ENCODE results near the gene RPGRIP1. TPM values are rescaled to one million over a fixed set of nuclear protein-coding genes. Genes with fewer than 3 reads are reported as not detected.

RPGRIP1 gene
- not detected in 2 replicates for total RNA-seq (2014; rRNA removed; shearing (Covaris generic))

- no peak within 1 kb of the TSS for H3K27ac ChIP-seq
- no peaks in the 10 kb centered on the region for H3K4me1 ChIP-seq
- no peaks in the 10 kb centered on the region for H3K9me3 ChIP-seq (replicated peaks)
- no peaks in the 10 kb centered on the region for H3K27me3 ChIP-seq
- H3K4me3 ChIP-seq, result no peak within 1 kb of the TSS
- DNase-seq, result no peak
- no peaks in the 10 kb centered on the region for H3K36me3 ChIP-seq
Measured at GRCh38 chr14:21279783-21280182, at the start of gene RPGRIP1. Gene RPGRIP1, plus strand, starts transcription at chr14:21280083. Its CDS starts 7,894 bp downstream, at chr14:21287977.

GRCh38 chr14:21231020-21231652, 48.7 kb upstream of the RPGRIP1 start:
- Histone ChIP-seq H3K27me3 (no peaks in the 10 kb centered on the region), H3K36me3 (peaks cover 94% of the 10 kb centered on the region), H3K9me3 (replicated peaks) (no peaks in the 10 kb centered on the region), H3K27ac (no peak overlapping the region), H3K4me3 (no peak overlapping the region), H3K4me1 (no peaks in the 10 kb centered on the region)
- DNase-seq, result no peak

- no peaks in the 10 kb centered on the region for H3K9me3 ChIP-seq (replicated peaks)
- DNase-seq, result no peak
- no peak overlapping the region for H3K27ac ChIP-seq
- H3K27me3 ChIP-seq, result no peaks in the 10 kb centered on the region
- H3K36me3 ChIP-seq, result peaks cover 89% of the 10 kb centered on the region
- H3K4me3 ChIP-seq, result no peak overlapping the region
- H3K4me1 ChIP-seq, result no peaks in the 10 kb centered on the region
Measured at GRCh38 chr14:21233457-21234076, 46.3 kb upstream of the RPGRIP1 start.

GRCh38 chr14:21234112-21234511, 45.8 kb upstream of the RPGRIP1 start:
- Histone ChIP-seq H3K4me3 (no peak overlapping the region), H3K27me3 (no peaks in the 10 kb centered on the region), H3K36me3 (peaks cover 89% of the 10 kb centered on the region), H3K9me3 (replicated peaks) (no peaks in the 10 kb centered on the region), H3K27ac (no peak overlapping the region), H3K4me1 (no peaks in the 10 kb centered on the region)
- no peak for DNase-seq

- no peaks in the 10 kb centered on the region for H3K9me3 ChIP-seq (replicated peaks)
- peaks cover 87% of the 10 kb centered on the region for H3K36me3 ChIP-seq
- H3K4me1 ChIP-seq, result no peaks in the 10 kb centered on the region
- no peak for DNase-seq
- H3K27ac ChIP-seq, result no peak overlapping the region
- H3K27me3 ChIP-seq, result no peaks in the 10 kb centered on the region
- no peak overlapping the region for H3K4me3 ChIP-seq
Measured at GRCh38 chr14:21236948-21237797, 42.7 kb upstream of the RPGRIP1 start.

- H3K27ac ChIP-seq, result no peak overlapping the region
- peaks cover 88% of the 10 kb centered on the region for H3K36me3 ChIP-seq
- no peaks in the 10 kb centered on the region for H3K9me3 ChIP-seq (replicated peaks)
- H3K4me3 ChIP-seq, result no peak overlapping the region
- DNase-seq, result no peak
- H3K27me3 ChIP-seq, result no peaks in the 10 kb centered on the region
- no peaks in the 10 kb centered on the region for H3K4me1 ChIP-seq
Measured at GRCh38 chr14:21238823-21239518, 40.9 kb upstream of the RPGRIP1 start.

GRCh38 chr14:21240417-21240816, 39.5 kb upstream of the RPGRIP1 start:
- no peak for DNase-seq
- Histone ChIP-seq H3K4me3 (no peak overlapping the region), H3K9me3 (replicated peaks) (no peaks in the 10 kb centered on the region), H3K27me3 (no peaks in the 10 kb centered on the region), H3K4me1 (no peaks in the 10 kb centered on the region), H3K27ac (no peak overlapping the region), H3K36me3 (peaks cover 88% of the 10 kb centered on the region)

- Histone ChIP-seq H3K4me1 (no peaks in the 10 kb centered on the region), H3K36me3 (peaks cover 83% of the 10 kb centered on the region), H3K4me3 (no peak overlapping the region), H3K27ac (no peak overlapping the region), H3K9me3 (replicated peaks) (no peaks in the 10 kb centered on the region), H3K27me3 (no peaks in the 10 kb centered on the region)
- DNase-seq, result no peak
Measured at GRCh38 chr14:21241218-21241819, 38.6 kb upstream of the RPGRIP1 start.

- peaks cover 84% of the 10 kb centered on the region for H3K36me3 ChIP-seq
- H3K4me1 ChIP-seq, result peaks cover 3% of the 10 kb centered on the region; the same call in 1 of the 2 replicates
- H3K4me3 ChIP-seq, result no peak overlapping the region
- H3K27ac ChIP-seq, result no peak overlapping the region
- no peaks in the 10 kb centered on the region for H3K9me3 ChIP-seq (replicated peaks)
- H3K27me3 ChIP-seq, result no peaks in the 10 kb centered on the region
- DNase-seq, result no peak
Measured at GRCh38 chr14:21244544-21244943, 35.3 kb upstream of the RPGRIP1 start.

GRCh38 chr14:21245813-21246212, 34.1 kb upstream of the RPGRIP1 start:
- Histone ChIP-seq H3K9me3 (replicated peaks) (no peaks in the 10 kb centered on the region), H3K36me3 (peaks cover 84% of the 10 kb centered on the region), H3K27me3 (no peaks in the 10 kb centered on the region)

GRCh38 chr14:21248338-21248737, 31.5 kb upstream of the RPGRIP1 start:
- peaks cover 82% of the 10 kb centered on the region for H3K36me3 ChIP-seq
- DNase-seq, result no peak

More at GRCh38 chr14:21245813-21246212, 34.1 kb upstream of the RPGRIP1 start:
- Histone ChIP-seq H3K4me1 (peaks cover 3% of the 10 kb centered on the region; the same call in 1 of the 2 replicates), H3K4me3 (no peak overlapping the region), H3K27ac (no peak overlapping the region)
- no peak for DNase-seq

GRCh38 chr14:21248739-21249411, 31.0 kb upstream of the RPGRIP1 start:
- DNase-seq, result no peak
- no peak overlapping the region for H3K27ac ChIP-seq
- no peaks in the 10 kb centered on the region for H3K27me3 ChIP-seq
- no peaks in the 10 kb centered on the region for H3K9me3 ChIP-seq (replicated peaks)
- peaks cover 3% of the 10 kb centered on the region; the same call in 1 of the 2 replicates for H3K4me1 ChIP-seq
- H3K4me3 ChIP-seq, result no peak overlapping the region
- peaks cover 84% of the 10 kb centered on the region for H3K36me3 ChIP-seq

More at GRCh38 chr14:21248338-21248737, 31.5 kb upstream of the RPGRIP1 start:
- Histone ChIP-seq H3K4me1 (peaks cover 3% of the 10 kb centered on the region; the same call in 1 of the 2 replicates), H3K4me3 (no peak overlapping the region), H3K27ac (no peak overlapping the region), H3K27me3 (no peaks in the 10 kb centered on the region), H3K9me3 (replicated peaks) (no peaks in the 10 kb centered on the region)

- Histone ChIP-seq H3K36me3 (peaks cover 88% of the 10 kb centered on the region), H3K27ac (no peak overlapping the region), H3K9me3 (replicated peaks) (no peaks in the 10 kb centered on the region), H3K4me3 (no peak overlapping the region), H3K4me1 (peaks cover 3% of the 10 kb centered on the region; the same call in 1 of the 2 replicates), H3K27me3 (no peaks in the 10 kb centered on the region)
- no peak for DNase-seq
Measured at GRCh38 chr14:21251215-21251614, 28.7 kb upstream of the RPGRIP1 start.

GRCh38 chr14:21252149-21252548, 27.7 kb upstream of the RPGRIP1 start:
- Histone ChIP-seq H3K9me3 (replicated peaks) (no peaks in the 10 kb centered on the region), H3K27ac (no peak overlapping the region), H3K27me3 (no peaks in the 10 kb centered on the region), H3K4me3 (no peak overlapping the region), H3K4me1 (peaks cover 2% of the 10 kb centered on the region; the same call in 1 of the 2 replicates), H3K36me3 (peaks cover 90% of the 10 kb centered on the region)
- no peak for DNase-seq

Data from SJCRH30 (cell line).